HCT116 (cell line): ENCODE results near the gene GGA1. TPM values are rescaled to one million over a fixed set of nuclear protein-coding genes. Genes with fewer than 3 reads are reported as not detected.

Experiments
- ATAC-seq: fragments of 200-7000 bp; cut with Tn5 transposase; 2 replicates; pipeline ENCODE4 v1.9.1; 2020; ENCODE audit warnings: mild to moderate bottlenecking, moderate library complexity
- BruUV-seq: library from RNA; stranded (reverse); fragments of 400-500 nt; replicated peaks from 2 replicates; lab custom pipeline; 2021; lab: Mats Ljungman, UMichigan
- CTCF ChIA-PET: fragments of 300-600 bp; sonication (Branson Sonifier 250); formaldehyde crosslinking; loops from one replicate; lab custom pipeline; 2021; ENCODE audit warnings: antibody characterized with exemption; lab: Charles Lee
- POLR2A ChIA-PET: fragments of 300-600, 350-600 bp; sonication (Branson Sonifier 250); formaldehyde crosslinking; loops from one replicate; lab custom pipeline; 2021; ENCODE audit warnings: antibody characterized with exemption; lab: Charles Lee
- RAD21 ChIA-PET, 2 experiments: fragments of 300-600 bp; sonication (Branson Sonifier 250); formaldehyde crosslinking; loops; one replicate each; lab custom pipeline; 2023; ENCODE audit warnings: low total read pairs in 2 of 2; ENCODE audit not compliant: uncharacterized antibody in 2 of 2, unreplicated experiment in 2 of 2, low non-redundant PET in 1 of 2; lab: Charles Lee
- DNase-seq: peaks from one replicate; pipeline ENCODE4 v3.0.0-alpha.2; 2010; ENCODE audit warnings: low read depth, low spot score
- H2AFZ ChIP-seq: fragments of 200-600 bp; shearing (Covaris generic), sonication (generic); 2 replicates; pipeline ENCODE4 v1.6.1; 2017; ENCODE audit warnings: low read depth, mixed run types, mixed read lengths, antibody characterized with exemption, low read length; ENCODE audit not compliant: poor library complexity, severe bottlenecking
- H3K27ac ChIP-seq: 2 replicates; pipeline ENCODE4 v1.5.1; 2012; ENCODE audit warnings: low read depth, low read length
- H3K27me3 ChIP-seq: fragments of 200-600 bp; sonication (generic); 2 replicates; pipeline ENCODE4 v1.6.1; 2016; ENCODE audit warnings: mixed run types, low read length, mixed read lengths; ENCODE audit not compliant: insufficient read depth
- H3K36me3 ChIP-seq, 2 experiments: fragments of 200-500 bp in 1 of 2; fragments of 200-600 bp in 1 of 2; sonication (Bioruptor generic) in 1 of 2; sonication (generic) in 1 of 2; 2 replicates each; pipeline versions ENCODE4 v1.5.1 to v1.6.1; 2014 to 2016; ENCODE audit warnings: low read length in 2 of 2, inconsistent platforms in 1 of 2, mixed read lengths in 1 of 2, mixed run types in 1 of 2; ENCODE audit not compliant: insufficient read depth in 2 of 2, control insufficient read depth in 1 of 2
- H3K4me1 ChIP-seq, 2 experiments: fragments of 200-600 bp in 1 of 2; sonication (generic) in 1 of 2; 2 replicates each; pipeline versions ENCODE4 v1.5.1 to v1.6.1; 2012 to 2017; ENCODE audit warnings: low read length in 2 of 2, inconsistent platforms in 1 of 2, mild to moderate bottlenecking in 1 of 2, mixed read lengths in 1 of 2, mixed run types in 1 of 2, moderate library complexity in 1 of 2; ENCODE audit not compliant: insufficient read depth in 2 of 2, control insufficient read depth in 1 of 2
- H3K4me2 ChIP-seq: fragments of 200-600 bp; sonication (generic); 2 replicates; pipeline ENCODE4 v1.6.1; 2017; ENCODE audit warnings: mixed run types, low read length, mixed read lengths
- H3K4me3 ChIP-seq, 2 experiments: fragments of 200-600 bp in 1 of 2; sonication (generic) in 1 of 2; replicated peaks in 1 of 2; 2 replicates each; pipeline ENCODE4 v1.5.1; 2011 to 2016; ENCODE audit warnings: low read length in 2 of 2, control low read depth in 1 of 2, low read depth in 1 of 2, mild to moderate bottlenecking in 1 of 2, mixed read lengths in 1 of 2, mixed run types in 1 of 2
- H3K79me2 ChIP-seq: fragments of 200-600 bp; sonication (generic); 2 replicates; pipeline ENCODE4 v1.6.1; 2017; ENCODE audit warnings: mild to moderate bottlenecking, mixed run types, low read length, moderate library complexity, mixed read lengths; ENCODE audit not compliant: insufficient read depth
- H3K9ac ChIP-seq: fragments of 200-600 bp; sonication (generic); 2 replicates; pipeline ENCODE4 v1.6.1; 2016; ENCODE audit warnings: low read length, mixed read lengths
- H3K9me2 ChIP-seq: fragments of 200-600 bp; sonication (generic), shearing (Covaris generic); 2 replicates; pipeline ENCODE4 v1.6.1; 2017; ENCODE audit warnings: mixed run types, mild to moderate bottlenecking, moderate library complexity; ENCODE audit not compliant: insufficient read depth
- H3K9me3 ChIP-seq, 2 experiments: fragments of 200-500 bp in 1 of 2; fragments of 200-600 bp in 1 of 2; sonication (Bioruptor generic) in 1 of 2; sonication (generic) in 1 of 2; 2 replicates each; pipeline ENCODE4 v1.6.1; 2014 to 2017; ENCODE audit warnings: low read length in 2 of 2, mixed read lengths in 2 of 2, inconsistent platforms in 1 of 2, low read depth in 1 of 2, mild to moderate bottlenecking in 1 of 2, mixed run types in 1 of 2, moderate library complexity in 1 of 2; ENCODE audit not compliant: control insufficient read depth in 1 of 2, insufficient read depth in 1 of 2
- H4K20me1 ChIP-seq: fragments of 200-600 bp; sonication (generic), shearing (Covaris generic); 2 replicates; pipeline ENCODE4 v1.6.1; 2017; ENCODE audit warnings: mixed run types, mild to moderate bottlenecking, moderate library complexity; ENCODE audit not compliant: insufficient read depth
- CBX3 ChIP-seq: IDR thresholded peaks from 2 replicates; pipeline ENCODE4 v1.6.1; 2012; ENCODE audit warnings: low read depth
- ELF1 ChIP-seq: IDR thresholded peaks from 2 replicates; pipeline ENCODE4 v1.6.1; 2012; ENCODE audit warnings: low read depth, borderline replicate concordance
- EZH2 ChIP-seq: fragments of 200-600 bp; sonication (generic); IDR thresholded peaks from 2 replicates; pipeline ENCODE4 v1.6.1; 2017; ENCODE audit warnings: antibody characterized with exemption, mixed run types
- FOSL1 ChIP-seq: IDR thresholded peaks from 2 replicates; pipeline ENCODE4 v1.6.1; 2012; ENCODE audit warnings: low read depth
- JUND ChIP-seq: IDR thresholded peaks from 2 replicates; pipeline ENCODE4 v1.6.1; 2012
- POLR2A ChIP-seq: IDR thresholded peaks from 2 replicates; pipeline ENCODE4 v1.7.0; 2011; ENCODE audit warnings: borderline replicate concordance; ENCODE audit not compliant: insufficient read depth, insufficient read length; ENCODE audit errors: extremely low read depth
- SIN3A ChIP-seq: IDR thresholded peaks from 2 replicates; pipeline ENCODE4 v1.6.1; 2012; ENCODE audit warnings: low read depth
- SRF ChIP-seq: IDR thresholded peaks from 2 replicates; pipeline ENCODE4 v1.6.1; 2012; ENCODE audit warnings: low read depth
- TCF7L2 ChIP-seq: IDR thresholded peaks from 2 replicates; pipeline ENCODE4 v1.7.0; 2011; ENCODE audit warnings: borderline replicate concordance, inconsistent platforms; ENCODE audit not compliant: insufficient read depth, insufficient read length; ENCODE audit errors: extremely low read depth
- YY1 ChIP-seq: IDR thresholded peaks from 2 replicates; pipeline ENCODE4 v1.6.1; 2011; ENCODE audit warnings: low read length, low read depth, moderate library complexity, mild to moderate bottlenecking; ENCODE audit not compliant: insufficient replicate concordance; ENCODE audit errors: extremely low read depth
- intact Hi-C: fragments of 100-400 bp; cut with micrococcal nuclease; formaldehyde crosslinking; loops from 2 replicates; pipeline ENCODE4 v1.10.0; 2022
- total RNA-seq: library from RNA; stranded (reverse); gene quantifications from one replicate; pipeline ENCODE4 v1.2.1, GENCODE V29; 2021; ENCODE audit not compliant: unreplicated experiment
- TF ChIP-seq, protein P1 (sequence below), 3 experiments: fragments of 200-600 bp in 1 of 3; sonication (generic) in 1 of 3; IDR thresholded peaks in 2 of 3; conservative IDR thresholded peaks in 1 of 3; 2 replicates each; pipeline ENCODE4 v1.5.1; 2012 to 2017; ENCODE audit warnings: low read depth in 2 of 3, low read length in 2 of 3, antibody characterized with exemption in 1 of 3, borderline replicate concordance in 1 of 3, control low read depth in 1 of 3, mild to moderate bottlenecking in 1 of 3, mixed read lengths in 1 of 3, mixed run types in 1 of 3, moderate library complexity in 1 of 3; ENCODE audit not compliant: insufficient read depth in 1 of 3
- TF ChIP-seq, protein P2 (sequence below): IDR thresholded peaks from 2 replicates; pipeline ENCODE4 v1.6.1; 2011; ENCODE audit warnings: mild to moderate bottlenecking, low read length, moderate library complexity; ENCODE audit not compliant: insufficient replicate concordance; ENCODE audit errors: extremely low read depth
- TF ChIP-seq, protein P3 (sequence below): IDR thresholded peaks from 2 replicates; pipeline ENCODE4 v1.6.1; 2012
- TF ChIP-seq, protein P4 (sequence below): IDR thresholded peaks from 2 replicates; pipeline ENCODE4 v1.6.1; 2012

The GGA1 gene
- total RNA-seq, 1 experiment from 2014 or later, result 89.8 TPM

DNA sequence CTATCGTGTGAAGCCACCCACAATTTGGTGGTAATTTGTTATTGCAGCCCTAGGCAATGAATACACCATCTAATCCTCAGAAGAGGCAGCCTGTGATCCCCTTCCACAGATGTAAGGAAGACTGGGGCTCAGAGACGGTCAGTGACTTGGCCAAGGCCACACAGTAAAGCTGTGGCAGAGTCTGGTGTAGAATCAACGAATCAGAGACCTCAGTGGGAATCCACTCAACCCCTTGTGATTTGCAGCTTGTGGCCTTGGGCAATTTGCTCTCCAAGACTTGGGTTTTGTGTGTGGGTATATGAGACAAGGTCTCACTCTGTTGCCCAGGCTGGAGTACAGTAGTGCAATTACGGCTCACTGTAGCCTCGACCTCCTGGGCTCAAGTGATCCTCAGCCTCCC, 30.6 kb upstream of the GGA1 start:
- RAD21 ChIA-PET, result no interaction called here
- H3K27me3 ChIP-seq, result no peaks in the 10 kb centered on the region
- H3K79me2 ChIP-seq, result no peaks in the 10 kb centered on the region
- no peak for DNase-seq
- no peak for ATAC-seq
- H3K36me3 ChIP-seq, result no peaks in the 10 kb centered on the region
- 0 out of 4 replicates have a peak, but pooled peaks cover 0 to 4% of the 10 kb centered on the region in 2 experiments for H3K4me1 ChIP-seq
- POLR2A ChIA-PET, result no interaction called here
- H3K4me2 ChIP-seq, result no peak overlapping the region
- TF ChIP-seq EZH2 (no peak), SRF (no peak), POLR2A (no peak), TCF7L2 (no peak), CBX3 (no peak), SIN3A (no peak), ELF1 (no peak), FOSL1 (no peak), JUND (no peak), YY1 (no peak)
- TF ChIP-seq, protein P1, sequence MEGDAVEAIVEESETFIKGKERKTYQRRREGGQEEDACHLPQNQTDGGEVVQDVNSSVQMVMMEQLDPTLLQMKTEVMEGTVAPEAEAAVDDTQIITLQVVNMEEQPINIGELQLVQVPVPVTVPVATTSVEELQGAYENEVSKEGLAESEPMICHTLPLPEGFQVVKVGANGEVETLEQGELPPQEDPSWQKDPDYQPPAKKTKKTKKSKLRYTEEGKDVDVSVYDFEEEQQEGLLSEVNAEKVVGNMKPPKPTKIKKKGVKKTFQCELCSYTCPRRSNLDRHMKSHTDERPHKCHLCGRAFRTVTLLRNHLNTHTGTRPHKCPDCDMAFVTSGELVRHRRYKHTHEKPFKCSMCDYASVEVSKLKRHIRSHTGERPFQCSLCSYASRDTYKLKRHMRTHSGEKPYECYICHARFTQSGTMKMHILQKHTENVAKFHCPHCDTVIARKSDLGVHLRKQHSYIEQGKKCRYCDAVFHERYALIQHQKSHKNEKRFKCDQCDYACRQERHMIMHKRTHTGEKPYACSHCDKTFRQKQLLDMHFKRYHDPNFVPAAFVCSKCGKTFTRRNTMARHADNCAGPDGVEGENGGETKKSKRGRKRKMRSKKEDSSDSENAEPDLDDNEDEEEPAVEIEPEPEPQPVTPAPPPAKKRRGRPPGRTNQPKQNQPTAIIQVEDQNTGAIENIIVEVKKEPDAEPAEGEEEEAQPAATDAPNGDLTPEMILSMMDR (IDR thresholded peaks at IDR 0.05 in 2 of 3, conservative IDR thresholded peaks at IDR 0.05 in 1 of 3; ENCODE audit: borderline replicate concordance in 1 of 3, insufficient read depth in 1 of 3, low read depth in 2 of 3, low read length in 2 of 3), result no peak
- TF ChIP-seq, protein P2, sequence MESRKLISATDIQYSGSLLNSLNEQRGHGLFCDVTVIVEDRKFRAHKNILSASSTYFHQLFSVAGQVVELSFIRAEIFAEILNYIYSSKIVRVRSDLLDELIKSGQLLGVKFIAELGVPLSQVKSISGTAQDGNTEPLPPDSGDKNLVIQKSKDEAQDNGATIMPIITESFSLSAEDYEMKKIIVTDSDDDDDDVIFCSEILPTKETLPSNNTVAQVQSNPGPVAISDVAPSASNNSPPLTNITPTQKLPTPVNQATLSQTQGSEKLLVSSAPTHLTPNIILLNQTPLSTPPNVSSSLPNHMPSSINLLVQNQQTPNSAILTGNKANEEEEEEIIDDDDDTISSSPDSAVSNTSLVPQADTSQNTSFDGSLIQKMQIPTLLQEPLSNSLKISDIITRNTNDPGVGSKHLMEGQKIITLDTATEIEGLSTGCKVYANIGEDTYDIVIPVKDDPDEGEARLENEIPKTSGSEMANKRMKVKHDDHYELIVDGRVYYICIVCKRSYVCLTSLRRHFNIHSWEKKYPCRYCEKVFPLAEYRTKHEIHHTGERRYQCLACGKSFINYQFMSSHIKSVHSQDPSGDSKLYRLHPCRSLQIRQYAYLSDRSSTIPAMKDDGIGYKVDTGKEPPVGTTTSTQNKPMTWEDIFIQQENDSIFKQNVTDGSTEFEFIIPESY, result no peak
- TF ChIP-seq, protein P3, sequence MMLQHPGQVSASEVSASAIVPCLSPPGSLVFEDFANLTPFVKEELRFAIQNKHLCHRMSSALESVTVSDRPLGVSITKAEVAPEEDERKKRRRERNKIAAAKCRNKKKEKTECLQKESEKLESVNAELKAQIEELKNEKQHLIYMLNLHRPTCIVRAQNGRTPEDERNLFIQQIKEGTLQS, result no peak
- TF ChIP-seq, protein P4, sequence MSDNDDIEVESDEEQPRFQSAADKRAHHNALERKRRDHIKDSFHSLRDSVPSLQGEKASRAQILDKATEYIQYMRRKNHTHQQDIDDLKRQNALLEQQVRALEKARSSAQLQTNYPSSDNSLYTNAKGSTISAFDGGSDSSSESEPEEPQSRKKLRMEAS, result no peak
- H3K4me3 ChIP-seq, result no peak overlapping the region
- no peaks in the 10 kb centered on the region for H3K9me3 ChIP-seq
- no peak overlapping the region for H2AFZ ChIP-seq
- H3K27ac ChIP-seq, result no peak overlapping the region
- BruUV-seq, result no TSS peak
- no peak overlapping the region for H3K9ac ChIP-seq
- no peaks in the 10 kb centered on the region for H3K9me2 ChIP-seq
- CTCF ChIA-PET, result no interaction called here
- intact Hi-C loops, result no loop called here
- H4K20me1 ChIP-seq, result no peaks in the 10 kb centered on the region
